Measurements from ENCODE around the gene STT3B.
"Not testable (repeated sequence)": the region's sequence is repeated elsewhere in the genome, so short reads cannot be mapped to it uniquely, and the experiment has no call there.

STT3B gene

DNA sequence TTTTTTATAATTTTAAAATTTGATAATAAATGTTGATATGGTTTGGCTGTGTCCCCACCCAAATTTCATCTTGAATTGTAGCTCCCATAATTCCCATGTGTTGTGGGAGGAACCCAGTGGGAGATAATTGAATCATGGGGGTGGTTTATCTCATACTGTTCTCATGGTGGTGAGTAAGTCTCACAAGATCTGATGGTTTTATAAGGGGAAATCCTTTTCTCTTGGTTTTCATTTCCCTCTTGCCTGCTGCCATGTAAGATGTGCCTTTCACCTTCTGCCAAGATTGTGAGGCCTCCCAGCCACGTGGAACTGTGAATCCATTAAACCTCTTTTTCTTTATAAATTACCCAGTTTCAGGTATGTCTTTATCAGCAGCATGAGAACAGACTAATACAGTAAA lies 72.6 kb downstream of the STT3B start:
- DNase-seq (ENCODE audit: low read depth) = not testable (repeated sequence)

DNA sequence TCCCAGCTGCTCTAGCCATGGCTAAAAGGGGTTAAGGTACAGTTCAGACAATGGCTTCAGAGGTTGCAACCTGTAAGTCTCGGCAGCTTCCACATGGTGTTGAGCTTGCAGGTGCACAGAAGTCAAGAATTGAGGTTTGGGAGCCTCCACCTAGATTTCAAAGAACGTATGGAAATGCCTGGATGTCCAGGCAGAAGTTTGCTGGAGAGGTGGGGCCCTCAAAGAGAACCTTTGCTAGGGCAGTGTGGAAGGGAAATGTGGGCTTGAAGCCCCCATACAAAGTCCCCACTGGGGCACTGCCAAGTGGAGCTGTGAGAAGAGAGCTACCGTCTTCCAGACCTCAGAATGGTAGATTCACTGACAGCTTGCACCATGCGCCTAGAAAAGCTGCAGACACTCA lies 73.7 kb downstream of the STT3B start:
- DNase-seq (ENCODE audit: low read depth) = no peak

DNA sequence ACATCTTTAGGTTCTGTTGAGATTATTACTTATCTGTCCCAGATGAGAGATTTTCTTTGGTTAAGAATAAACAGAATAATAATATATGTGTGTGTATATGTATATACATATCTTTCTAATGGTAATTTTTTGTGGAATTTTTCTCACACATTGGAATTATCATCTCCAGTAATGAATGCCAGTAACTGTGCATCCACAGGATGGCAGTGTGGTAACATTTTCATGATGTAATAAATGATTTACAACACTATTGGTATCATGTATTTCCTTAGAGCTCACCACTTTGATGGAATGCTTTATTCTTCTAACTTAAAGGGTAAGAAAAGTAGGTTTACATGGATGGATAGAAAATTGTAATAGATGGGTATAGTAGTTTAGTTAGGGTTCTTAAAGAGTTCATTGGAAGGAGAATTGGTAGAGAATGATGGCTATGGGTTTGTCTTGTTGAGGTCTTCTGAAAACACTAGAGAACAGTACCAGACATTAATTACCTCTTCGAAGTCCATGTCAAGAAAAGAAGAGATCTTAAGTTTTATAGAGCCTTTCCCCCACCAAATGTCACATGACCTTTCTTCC lies 78.1 kb downstream of the STT3B start:
- DNase-seq (ENCODE audit: low read depth) = peak; percentile 12

DNA sequence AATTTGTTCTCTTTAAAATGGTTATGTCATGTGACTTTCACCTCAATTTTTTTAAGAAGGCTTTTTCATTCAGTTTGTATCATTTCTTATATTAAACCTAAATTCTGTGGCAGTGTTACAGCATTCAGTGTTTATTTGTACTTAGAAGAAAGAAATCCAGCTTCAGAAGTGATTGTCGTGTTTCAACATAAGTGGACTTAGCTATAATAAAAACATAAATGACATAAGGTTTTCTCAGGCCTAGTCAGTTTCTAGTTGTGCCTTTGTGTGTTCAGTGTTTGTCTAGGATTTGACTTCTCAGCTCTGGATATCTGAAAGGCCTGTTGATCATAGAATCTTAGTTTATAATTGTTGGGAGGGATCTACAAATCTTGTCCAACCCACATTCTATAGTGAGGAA lies 80.5 kb downstream of the STT3B start:
- DNase-seq (ENCODE audit: low read depth) = no peak

DNA sequence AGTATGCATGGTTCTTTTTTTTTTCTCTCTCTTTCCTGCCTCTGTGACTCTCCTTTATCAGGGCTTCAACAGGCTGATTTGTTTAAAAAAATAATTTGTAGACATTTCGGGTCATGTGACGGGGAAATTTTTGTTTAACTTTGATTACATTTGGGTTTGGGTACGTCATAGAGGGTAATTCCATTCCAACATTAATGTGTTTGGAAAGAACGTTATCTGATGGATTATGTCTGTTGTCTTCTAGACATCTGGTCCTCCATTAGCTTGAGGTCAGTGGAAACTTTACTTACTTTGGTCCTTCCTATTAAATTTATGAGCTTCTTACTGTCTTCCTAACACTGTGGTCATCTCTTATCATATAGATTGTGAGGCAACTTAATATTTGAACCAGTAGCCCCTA lies 80.9 kb downstream of the STT3B start:
- DNase-seq (ENCODE audit: low read depth) = no peak

DNA sequence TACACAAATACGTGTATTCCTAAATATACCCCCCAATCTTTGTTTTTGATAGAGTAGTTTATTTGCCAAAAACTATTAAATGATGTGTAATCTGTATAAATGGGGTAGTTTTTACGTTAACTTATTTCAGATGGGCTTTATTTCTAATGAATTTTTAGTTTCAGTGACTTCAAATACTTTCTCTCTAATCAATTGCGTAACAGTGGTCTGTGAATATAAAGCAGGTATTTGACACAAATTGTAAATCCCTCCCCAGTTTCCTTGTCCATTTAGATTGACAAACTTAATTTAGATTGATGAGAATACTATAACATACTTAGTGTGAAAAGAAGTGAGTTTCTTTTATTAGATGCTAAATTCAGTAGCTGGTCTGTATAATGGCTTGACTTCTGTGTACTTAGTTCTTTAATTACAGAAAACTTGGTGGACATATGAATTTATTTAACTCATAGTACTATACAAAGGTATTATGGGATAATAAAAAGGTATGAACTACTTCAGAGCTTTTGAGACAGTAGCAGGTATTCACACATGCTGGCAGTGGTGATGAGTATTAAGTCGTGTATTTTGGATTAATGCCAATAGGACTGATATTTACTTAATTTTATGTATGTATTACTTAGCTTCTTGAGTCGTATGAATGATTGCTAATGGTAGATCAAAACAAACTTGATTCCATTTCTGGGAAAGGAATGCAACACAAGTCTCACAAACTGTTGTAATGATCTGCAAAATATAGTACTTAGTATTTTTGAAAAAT lies 81.6 kb downstream of the STT3B start:
- DNase-seq (ENCODE audit: low read depth) = no peak

DNA sequence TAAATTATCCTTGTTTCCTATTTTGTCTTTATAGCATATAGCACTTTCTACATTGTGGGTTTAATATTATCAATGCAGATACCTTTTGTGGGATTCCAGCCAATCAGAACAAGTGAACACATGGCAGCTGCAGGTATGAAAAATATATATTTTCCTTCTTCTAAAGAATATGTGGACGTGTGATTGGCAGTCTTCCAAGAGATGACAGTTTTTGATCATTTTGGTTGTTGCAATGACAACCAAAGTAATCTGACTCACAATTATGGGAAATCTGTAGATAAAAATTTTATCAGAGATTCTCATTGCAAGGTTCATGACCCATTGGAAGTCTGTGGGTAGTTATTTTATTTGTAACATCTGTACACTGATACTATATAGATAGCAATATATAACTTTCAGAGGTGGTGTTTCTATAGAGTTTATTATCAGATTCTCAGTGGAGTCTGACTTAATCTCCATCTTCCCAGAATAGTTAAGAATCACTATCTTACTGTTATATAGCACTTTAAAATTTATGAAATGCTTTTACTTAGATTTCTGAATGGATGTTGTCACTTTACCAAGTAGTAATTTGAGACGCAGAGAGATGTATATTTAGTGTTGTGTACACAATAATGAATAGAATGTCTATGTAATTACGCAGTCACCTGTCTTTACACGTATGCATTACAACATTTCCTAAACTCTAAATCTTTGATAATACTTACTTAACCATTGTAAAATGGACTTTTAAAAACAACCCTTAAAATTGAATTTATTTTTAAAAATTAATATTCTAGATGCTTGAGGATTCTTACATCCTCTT lies 82.5 kb downstream of the STT3B start:
- DNase-seq (ENCODE audit: low read depth) = no peak

DNA sequence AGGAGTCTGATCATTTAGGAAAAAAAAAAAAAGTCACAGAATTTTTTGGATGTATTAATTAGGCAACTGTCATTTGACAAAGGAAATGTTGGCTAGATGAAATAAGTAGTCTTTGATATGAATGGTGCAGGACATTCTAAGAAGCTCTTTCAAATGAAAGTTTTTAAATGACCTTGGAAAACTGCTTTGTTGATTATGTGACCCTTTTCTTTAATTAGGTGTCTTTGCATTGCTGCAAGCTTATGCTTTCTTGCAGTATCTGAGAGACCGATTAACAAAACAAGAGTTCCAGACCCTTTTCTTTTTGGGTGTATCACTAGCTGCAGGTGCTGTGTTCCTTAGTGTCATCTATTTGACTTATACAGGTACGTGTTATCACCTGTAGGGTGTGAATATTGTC lies 84.0 kb downstream of the STT3B start:
- DNase-seq (ENCODE audit: low read depth) = no peak

DNA sequence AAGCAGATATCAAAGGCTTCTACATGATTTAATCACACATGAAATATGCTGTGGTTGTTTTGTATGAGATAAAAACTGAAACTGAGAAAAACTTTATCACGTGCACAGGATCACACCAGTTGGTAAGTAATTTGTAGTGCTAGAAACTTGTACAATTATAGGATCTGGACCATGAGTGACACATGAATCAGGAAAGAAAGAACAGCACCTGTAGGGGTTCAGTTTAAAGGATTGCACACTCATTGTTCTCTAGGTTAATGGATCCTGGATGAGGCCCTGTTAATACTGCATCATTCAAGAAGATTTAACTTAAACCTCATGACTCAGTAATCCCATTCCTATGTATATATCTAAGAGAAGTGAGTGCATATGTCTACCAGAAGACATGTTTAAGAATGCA lies 87.9 kb downstream of the STT3B start:
- DNase-seq (ENCODE audit: low read depth) = no peak

DNA sequence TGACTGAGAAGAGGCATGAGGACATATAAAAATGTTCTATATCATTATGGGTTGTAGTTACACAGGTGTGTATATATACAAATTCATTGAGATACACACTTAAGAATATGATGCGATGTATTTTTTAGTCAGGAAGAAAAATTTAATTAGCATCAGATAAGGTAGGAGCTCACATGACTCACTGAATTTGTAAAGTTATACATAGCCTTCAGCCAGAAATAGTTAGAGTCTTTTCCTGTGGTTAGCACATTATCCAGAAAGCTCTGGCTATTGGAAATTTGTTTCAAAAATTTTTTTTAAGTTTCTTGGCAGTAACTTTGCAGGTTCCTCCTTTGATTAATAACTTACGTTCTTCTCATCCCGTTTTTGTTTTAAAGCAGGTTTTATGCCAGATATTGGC lies 88.6 kb downstream of the STT3B start:
- no peak for DNase-seq (ENCODE audit: low read depth)

DNA sequence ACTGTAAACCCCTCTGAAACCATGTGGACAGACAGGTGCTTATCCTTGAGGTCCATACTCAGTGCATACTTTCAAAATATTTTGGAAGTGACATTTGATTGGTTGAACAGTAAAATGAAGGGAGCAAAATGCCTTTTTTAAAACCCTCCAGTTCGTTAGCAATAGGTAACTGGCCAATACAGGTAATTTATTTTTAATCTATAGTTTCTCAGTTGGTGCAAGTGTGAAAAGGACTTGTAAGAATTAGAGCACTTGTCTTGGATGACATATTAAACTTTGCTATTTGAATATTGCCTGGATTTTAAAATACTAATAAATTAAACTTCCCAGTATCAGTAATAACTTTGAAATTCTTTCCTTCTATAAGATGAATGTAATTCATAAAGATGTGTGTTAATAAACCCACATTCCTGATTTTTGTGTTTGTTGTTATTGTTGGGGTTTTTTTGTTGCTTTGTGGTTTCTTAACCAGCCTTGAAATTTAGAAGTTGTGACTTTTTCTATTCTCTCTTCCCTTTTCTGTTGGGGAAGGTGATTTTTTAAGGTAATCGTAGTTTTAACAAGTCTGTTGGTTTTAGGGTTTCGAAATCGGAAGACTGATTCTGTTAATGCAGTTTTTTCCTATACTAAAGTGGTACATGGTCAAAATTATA lies 90.0 kb downstream of the STT3B start:
- no peak for DNase-seq (ENCODE audit: low read depth)

DNA sequence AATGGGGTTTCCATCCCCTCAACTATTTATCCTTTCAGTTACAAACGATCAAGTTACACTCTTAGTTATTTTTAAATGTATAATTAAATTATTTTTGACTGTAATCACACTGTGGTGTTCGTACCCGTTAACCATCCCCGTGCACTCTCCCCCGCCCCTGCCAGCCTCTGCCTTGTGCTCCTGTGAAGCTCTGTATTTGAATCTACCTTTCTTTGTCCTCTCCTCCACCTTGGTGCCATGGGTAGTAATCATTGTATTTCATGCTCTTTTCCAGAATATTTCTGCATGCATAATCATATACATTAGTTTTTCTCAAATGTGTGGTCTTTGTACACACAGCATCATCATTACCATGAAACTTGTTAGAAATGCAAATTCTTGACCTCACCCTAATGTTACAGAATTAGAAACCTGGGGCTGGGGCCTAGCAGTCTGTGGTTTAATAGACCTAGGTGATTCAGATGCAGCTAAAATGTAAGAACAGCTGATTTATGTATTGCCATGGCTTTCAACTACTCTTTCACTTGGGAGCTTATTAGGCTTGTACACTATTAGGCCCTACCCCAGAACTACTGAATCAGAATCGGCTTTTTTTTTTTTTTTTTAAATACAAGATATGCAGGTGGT lies 91.5 kb downstream of the STT3B start:
- DNase-seq (ENCODE audit: low read depth) = no peak

DNA sequence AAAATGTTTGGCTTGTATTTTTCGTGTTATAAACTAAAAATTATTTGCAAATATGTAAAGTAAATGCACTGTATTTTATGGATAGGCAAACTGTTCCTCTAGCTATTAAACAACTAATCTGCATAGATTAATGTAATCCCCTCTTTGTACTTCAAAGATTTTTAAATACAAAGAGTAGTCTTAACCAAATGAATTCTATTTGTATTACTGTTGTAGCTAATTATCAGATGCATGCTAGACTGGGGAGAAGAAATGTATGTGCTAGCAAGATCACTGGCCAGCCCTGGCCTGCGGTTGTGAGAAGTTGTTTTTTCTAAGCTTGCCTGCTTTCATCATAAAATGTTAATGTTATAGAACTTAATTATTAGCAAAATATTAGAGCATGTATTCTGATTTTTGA lies 92.6 kb downstream of the STT3B start:
- DNase-seq (ENCODE audit: low read depth) = no peak

DNA sequence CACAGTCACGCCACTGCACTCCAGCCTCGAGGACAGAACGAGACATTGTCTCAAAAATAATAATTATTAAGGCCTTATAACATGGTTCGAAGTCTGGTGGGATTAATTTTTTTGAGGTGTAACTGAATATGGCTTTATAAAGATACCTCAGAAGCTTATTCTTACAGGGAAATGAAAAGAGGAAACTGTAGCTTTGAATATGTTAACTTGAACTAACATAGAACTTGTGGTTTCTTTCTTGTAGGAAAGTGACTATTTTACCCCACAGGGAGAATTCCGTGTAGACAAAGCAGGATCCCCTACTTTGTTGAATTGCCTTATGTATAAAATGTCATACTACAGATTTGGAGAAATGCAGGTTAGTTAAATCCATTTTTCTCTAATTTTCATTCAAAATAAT lies 96.3 kb downstream of the STT3B start:
- DNase-seq (ENCODE audit: low read depth) = no peak

DNA sequence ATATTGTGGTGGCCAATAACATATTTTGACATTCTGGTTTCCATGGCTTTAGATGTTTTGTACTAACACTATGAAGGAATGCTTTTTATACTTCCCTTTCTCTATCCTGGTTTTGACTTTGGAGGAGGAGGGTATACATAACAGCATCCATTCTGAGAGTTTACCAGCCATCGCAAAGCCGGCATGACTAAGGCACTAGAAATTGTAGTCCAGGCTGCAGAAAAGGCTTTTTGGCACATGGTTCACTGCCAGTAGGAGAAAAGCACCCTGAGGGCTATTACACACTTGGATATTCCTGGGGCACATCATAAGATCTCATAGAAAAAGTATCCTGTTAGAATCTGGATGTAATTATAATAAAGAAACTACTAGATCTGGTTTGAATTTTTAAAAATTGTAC lies 101.8 kb downstream of the STT3B start:
- no peak for DNase-seq (ENCODE audit: low read depth)

DNA sequence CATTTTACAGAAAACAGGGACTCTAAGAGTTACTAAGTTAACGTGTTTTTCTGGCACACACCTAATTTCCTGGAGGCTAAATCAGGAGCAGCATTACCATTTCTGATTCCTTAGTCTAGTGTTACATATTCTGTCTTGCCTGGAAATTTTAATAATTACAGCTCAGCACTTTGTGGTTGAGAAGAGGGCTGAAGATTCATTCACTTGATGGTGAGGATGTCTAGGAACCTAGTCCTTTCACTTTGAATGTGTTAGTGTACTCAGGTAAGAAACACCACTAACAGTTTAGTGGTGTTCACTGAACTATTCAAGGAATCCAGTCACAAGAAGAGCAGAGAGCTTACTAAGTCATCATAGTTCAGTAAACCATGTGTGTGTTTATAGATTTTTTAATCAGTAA lies 102.8 kb downstream of the STT3B start:
- no peak for DNase-seq (ENCODE audit: low read depth)

DNA sequence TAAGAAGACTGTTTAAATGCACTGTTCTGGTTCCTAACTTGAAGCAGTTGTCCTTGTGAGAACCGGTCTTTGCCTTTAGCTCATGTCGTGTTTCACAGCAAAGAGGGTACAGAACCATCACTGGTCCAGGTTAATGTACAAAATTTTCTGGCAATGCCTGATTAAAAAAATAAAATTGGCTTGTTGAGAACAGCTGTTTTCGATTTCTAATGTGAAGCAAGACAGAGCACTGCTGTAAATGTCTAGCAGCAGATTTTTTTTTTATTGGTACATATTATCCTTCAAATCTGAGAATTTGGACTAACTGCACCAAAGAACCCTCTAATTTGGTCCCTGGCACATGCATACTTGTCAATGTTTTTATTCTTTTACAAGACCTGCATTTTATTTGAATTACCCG lies 103.3 kb downstream of the STT3B start:
- DNase-seq (ENCODE audit: low read depth) = no peak

DNA sequence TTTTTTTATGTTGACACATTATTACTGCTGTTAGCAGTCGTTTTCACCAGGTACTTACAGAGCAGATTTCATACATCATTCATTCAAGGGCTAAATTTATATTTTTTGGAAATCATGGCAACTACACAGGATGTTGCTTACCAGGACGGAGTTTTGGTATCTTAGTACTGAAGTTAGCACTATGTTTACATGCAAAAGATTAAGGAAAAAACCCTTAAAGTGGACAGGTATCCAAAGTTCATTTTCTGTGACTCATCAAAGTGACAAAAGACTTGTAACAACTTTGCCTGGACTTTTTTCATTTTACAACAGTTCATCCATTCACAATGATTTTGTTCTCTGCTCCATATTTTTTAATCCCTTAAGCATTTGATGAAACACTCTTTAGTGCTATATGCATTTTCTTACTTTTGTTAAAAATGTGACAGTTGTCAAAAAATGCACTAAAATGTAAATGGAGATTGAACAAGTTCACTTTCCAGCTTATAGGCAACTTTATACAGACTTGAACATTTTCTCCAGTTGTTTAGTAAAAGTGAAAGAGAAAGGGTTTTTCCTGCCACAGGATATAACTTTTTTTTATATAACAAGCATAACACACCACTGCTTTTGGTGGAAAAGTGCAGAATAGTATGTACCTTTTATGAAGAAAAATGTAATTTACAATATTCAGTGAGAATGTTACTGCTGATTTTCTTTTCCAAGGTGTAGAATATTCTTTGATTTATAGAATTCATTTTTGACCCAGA lies 104.1 kb downstream of the STT3B start:
- DNase-seq (ENCODE audit: low read depth) = no peak

DNA sequence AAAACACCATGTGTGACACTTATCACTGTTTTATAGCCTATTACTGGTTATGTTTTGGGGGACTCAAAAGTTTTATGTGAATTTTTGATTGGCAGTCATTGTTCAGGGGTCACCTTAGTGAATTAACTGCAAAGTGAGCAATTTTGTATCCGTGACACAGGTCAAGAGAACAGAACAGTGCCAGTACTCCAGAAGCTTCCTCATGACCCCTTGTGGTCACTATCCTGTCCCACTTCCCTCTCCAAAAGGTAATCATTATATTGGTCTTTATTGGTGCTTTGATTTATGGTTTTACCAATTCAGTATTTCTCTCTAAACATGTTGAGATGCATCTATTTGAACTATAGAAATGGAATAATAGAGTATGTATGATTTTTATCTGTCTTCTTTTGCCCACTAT lies 107.1 kb downstream of the STT3B start:
- DNase-seq (ENCODE audit: low read depth) = no peak

DNA sequence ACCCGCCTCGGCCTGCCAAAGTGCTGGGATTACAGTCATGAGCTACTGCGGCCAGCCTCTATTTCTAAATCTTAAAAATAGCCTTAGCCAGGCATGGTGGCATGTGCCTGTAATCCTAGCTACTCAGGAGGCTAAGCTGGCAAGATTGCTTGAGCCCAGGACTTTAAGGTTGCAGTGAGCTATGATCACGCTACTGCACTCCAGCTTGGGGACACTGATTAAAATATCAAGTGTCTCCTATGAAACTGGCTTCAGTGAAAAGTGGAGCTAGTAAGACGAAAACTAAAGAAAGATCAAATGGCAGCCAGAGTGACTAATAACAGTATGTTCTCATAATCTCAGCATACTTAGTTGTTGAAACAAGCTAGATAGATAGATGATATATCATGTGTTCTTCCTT lies 112.5 kb downstream of the STT3B start:
- no peak for DNase-seq (ENCODE audit: low read depth)

DNA sequence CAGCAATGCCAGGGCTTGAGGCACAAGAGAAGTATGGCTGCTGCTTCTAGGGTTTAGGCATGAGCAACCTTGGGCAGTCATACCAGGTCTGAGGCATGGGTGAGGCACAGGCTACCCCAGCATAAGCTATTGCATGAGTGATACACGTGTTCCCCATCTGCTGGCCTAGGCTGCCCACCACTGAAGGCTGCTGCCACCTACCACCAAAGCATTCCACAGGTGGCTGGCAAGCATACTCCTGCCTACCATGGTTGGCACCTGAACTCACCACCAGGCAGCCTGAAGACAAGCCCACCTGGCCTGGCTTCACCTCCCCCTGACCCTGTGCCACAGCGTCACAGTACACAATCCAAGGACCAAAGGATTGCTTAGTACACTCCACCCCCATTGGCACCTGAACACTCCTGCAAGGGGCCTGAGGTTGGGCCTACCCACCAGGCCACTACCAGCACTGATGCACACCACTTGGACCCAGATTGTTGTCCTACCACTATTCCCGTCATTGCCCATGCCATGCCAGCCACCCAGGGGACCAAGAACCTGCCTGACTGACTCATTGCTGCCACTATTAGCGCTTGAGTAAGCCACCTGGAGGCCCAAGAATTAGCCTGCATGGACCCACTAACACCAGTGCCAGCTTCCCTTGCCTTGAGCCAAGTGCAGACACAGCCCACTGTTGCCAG lies 115.7 kb downstream of the STT3B start:
- DNase-seq (ENCODE audit: low read depth) = no peak

Data from HS-27A (cell line).